Activated CD4-positive, alpha-beta T cell treated with anti-CD3 and anti-CD28 coated beads for 36 hours (primary cell): ENCODE measurements around the gene ASCL2. TPM values are rescaled to one million over a fixed set of nuclear protein-coding genes. Genes with fewer than 3 reads are reported as not detected.

Experiments
- ATAC-seq: fragments of 200-7000 bp; cut with Tn5 transposase; one replicate; pipeline ENCODE4 v1.10.0; 2021; ENCODE audit warnings: mild to moderate bottlenecking, moderate library complexity
- CTCF ChIA-PET: fragments of 350-600 bp; sonication (Branson Sonifier 250); formaldehyde crosslinking; loops from one replicate; lab custom pipeline; 2021; ENCODE audit warnings: antibody characterized with exemption; lab: Charles Lee
- POLR2A ChIA-PET: fragments of 350-600 bp; sonication (Branson Sonifier 250); formaldehyde crosslinking; loops from one replicate; lab custom pipeline; 2021; ENCODE audit warnings: antibody characterized with exemption, inconsistent platforms; lab: Charles Lee
- DNase-seq: peaks from one replicate; pipeline ENCODE4 v3.0.0-alpha.2; 2020
- H3K27ac Mint-ChIP-seq: one replicate; pipeline ENCODE4 v1.8.0; 2021; ENCODE audit warnings: mixed read lengths
- H3K27me3 Mint-ChIP-seq: one replicate; pipeline ENCODE4 v1.8.0; 2021; ENCODE audit warnings: mixed read lengths
- H3K36me3 Mint-ChIP-seq: one replicate; pipeline ENCODE4 v1.8.0; 2021; ENCODE audit warnings: low read depth, mixed read lengths
- H3K4me1 Mint-ChIP-seq: one replicate; pipeline ENCODE4 v1.8.0; 2021; ENCODE audit warnings: mixed read lengths
- H3K4me3 Mint-ChIP-seq: one replicate; pipeline ENCODE4 v1.8.0; 2021; ENCODE audit warnings: mild to moderate bottlenecking, moderate library complexity, mixed read lengths
- H3K9me3 Mint-ChIP-seq: one replicate; pipeline ENCODE4 v1.8.0; 2021; ENCODE audit warnings: low read depth, mixed read lengths
- intact Hi-C, 2 experiments: fragments of 100-400 bp; cut with DNase I in 1 of 2; cut with micrococcal nuclease in 1 of 2; formaldehyde crosslinking; loops; one replicate each; pipeline versions ENCODE4 v1.14.2 to v1.15.1; 2022 to 2024; cut with DNase I, micrococcal nuclease
- total RNA-seq, 2 experiments: library from RNA; stranded (reverse); gene quantifications; one replicate each; pipeline ENCODE4 v1.2.3, GENCODE V29; 2021

Gene ASCL2
- total RNA-seq, 2 experiments from 2014 or later = 2.0 to 2.7 TPM

DNA sequence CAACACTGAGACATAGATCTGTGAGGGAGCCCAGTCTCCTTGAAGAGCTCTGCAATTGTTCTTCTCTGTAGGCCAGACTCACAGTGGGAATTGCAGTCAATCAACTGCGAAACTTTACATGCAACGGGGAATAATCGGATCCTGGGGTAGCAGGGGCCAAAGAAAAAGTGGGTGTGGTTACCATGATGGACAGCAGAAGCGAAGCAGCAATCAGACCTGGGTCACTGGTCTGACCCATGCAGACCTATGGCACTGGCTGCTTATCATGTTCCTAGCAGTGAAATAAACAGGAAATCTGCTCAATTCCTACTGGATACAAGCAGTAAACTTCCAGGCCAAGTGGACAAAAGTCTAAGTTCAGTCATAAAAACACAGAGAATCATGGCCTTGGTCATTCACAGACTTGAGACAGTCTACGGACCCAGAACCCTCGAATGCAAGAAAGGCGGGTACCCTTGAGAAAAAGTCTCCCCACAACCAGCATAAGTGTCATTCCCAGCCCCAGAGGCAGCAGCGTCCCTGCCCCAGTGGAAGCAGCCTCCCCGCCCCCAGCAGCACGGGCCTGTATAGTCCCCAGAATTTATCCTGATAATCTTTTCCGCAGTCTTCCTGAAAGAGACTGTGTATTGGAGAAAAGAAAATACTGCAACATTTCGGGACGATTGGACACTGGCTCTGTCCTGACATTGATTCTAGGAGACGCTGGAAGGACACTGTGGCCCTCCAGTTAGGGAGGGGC lies 34.6 kb downstream of the ASCL2 start:
- CTCF ChIA-PET = no interaction called here
- Mint-ChIP-seq H3K9me3 (peaks cover 1% of the 10 kb centered on the region), H3K36me3 (no peaks in the 10 kb centered on the region)

GRCh38 chr11:2234963-2235362 lies 35.4 kb downstream of the ASCL2 start:
- intact Hi-C loops = no loop called here
- CTCF ChIA-PET = no interaction called here
- no peak overlapping the region for H3K4me3 Mint-ChIP-seq

More for the DNA sequence above, 34.6 kb downstream of the ASCL2 start:
- ATAC-seq = no peak
- DNase-seq = no peak
- no peak overlapping the region for H3K27ac Mint-ChIP-seq
- H3K27me3 Mint-ChIP-seq = peaks cover 3% of the 10 kb centered on the region
- H3K4me3 Mint-ChIP-seq = no peak overlapping the region
- POLR2A ChIA-PET = no interaction called here
- intact Hi-C loops = no loop called here
- H3K4me1 Mint-ChIP-seq = no peaks in the 10 kb centered on the region

DNA sequence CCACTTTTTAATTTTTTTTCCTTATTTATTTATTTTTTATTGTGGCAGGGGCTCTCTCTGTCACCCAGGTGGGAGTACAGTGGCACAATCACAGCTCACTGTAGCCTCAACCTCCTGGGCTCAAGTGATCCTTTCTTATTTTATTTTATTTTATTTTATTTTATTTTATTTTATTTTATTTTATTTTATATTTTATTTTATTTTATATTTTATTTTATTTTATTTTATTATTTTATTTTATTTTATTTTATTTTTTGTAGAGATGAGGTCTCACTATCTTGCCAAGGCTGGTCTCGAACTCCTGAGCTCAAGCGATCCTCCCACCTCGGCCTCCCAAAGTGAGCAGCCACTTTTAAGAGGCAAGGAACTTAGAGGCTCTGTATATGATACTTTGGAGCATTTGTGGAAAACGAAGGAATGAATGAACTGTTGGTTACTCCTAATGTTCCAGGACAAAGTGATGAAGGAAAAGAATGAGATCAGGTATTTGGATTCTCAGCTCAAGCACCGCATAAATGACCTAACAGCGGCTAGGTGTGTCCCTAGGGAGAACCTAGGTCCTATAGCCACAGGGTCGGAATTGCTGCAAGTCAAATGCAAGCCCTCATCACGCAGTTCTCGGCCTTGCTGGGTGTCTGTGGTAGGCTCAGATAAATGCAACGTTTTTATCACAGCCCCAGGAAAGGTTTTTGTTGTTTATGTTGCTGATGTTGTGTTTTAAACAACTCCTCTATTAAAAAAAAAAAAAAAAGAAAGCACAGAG lies 36.5 kb downstream of the ASCL2 start:
- Mint-ChIP-seq H3K4me3 (no peak overlapping the region), H3K27me3 (peaks cover 11% of the 10 kb centered on the region), H3K36me3 (peaks cover 2% of the 10 kb centered on the region), H3K27ac (no peak overlapping the region), H3K9me3 (peaks cover 16% of the 10 kb centered on the region), H3K4me1 (no peaks in the 10 kb centered on the region)
- DNase-seq (no peak), ATAC-seq (no peak)
- intact Hi-C loops = no loop called here
- ChIA-PET CTCF (interaction anchor here (0.7 kb wide), 1 partner anchor 18 kb away, joined by 3 read pairs; no protein-coding TSS in a partner anchor), POLR2A (interaction anchor here (0.7 kb wide), 1 partner anchor 189 kb away, joined by 6 read pairs; no protein-coding TSS in a partner anchor)

More at GRCh38 chr11:2234963-2235362, 35.4 kb downstream of the ASCL2 start:
- peaks cover 7% of the 10 kb centered on the region for H3K27me3 Mint-ChIP-seq
- no peaks in the 10 kb centered on the region for H3K4me1 Mint-ChIP-seq
- peaks cover 9% of the 10 kb centered on the region for H3K9me3 Mint-ChIP-seq
- ATAC-seq = no peak
- POLR2A ChIA-PET = interaction anchor here (0.7 kb wide), 1 partner anchor 188 kb away, joined by 6 read pairs; no protein-coding TSS in a partner anchor
- peaks cover under 1% of the 10 kb centered on the region for H3K36me3 Mint-ChIP-seq
- no peak for DNase-seq
- H3K27ac Mint-ChIP-seq = no peak overlapping the region

- ChIA-PET CTCF (interaction anchor here (1.5 kb wide), 1 partner anchor 36 kb away, joined by 4 read pairs; no protein-coding TSS in a partner anchor), POLR2A (no interaction called here)
- no peak overlapping the region for H3K4me3 Mint-ChIP-seq
- peaks cover 2% of the 10 kb centered on the region for H3K36me3 Mint-ChIP-seq
- peaks cover 11% of the 10 kb centered on the region for H3K27me3 Mint-ChIP-seq
- ATAC-seq (no peak), DNase-seq (no peak)
- no peaks in the 10 kb centered on the region for H3K4me1 Mint-ChIP-seq
- intact Hi-C loops = no loop called here
- no peak overlapping the region for H3K27ac Mint-ChIP-seq
- H3K9me3 Mint-ChIP-seq = peaks cover 17% of the 10 kb centered on the region
Measured at GRCh38 chr11:2229713-2230297, 40.6 kb downstream of the ASCL2 start.

DNA sequence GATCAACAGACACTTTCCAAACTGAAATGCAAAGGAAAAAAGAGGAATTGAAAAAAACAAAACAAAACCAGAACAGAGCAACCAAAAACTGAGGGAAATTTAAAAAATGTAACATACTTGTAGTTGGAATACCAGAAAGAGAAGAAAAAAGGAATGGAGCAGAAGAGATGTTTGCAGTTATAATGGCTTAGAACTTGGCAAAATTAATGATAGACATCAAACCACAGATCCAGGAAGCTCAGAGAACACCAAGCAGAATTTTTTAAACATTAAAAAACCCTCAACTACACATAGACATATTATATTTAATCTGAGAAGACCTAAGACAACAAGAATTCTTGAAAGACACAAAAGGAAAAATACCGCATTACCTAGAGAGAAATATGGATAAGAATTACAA lies 46.1 kb downstream of the ASCL2 start:
- Mint-ChIP-seq H3K4me1 (no peaks in the 10 kb centered on the region), H3K27ac (no peak overlapping the region), H3K36me3 (no peaks in the 10 kb centered on the region), H3K27me3 (peaks cover 9% of the 10 kb centered on the region), H3K4me3 (no peak overlapping the region), H3K9me3 (peaks cover 12% of the 10 kb centered on the region)
- ChIA-PET POLR2A (no interaction called here), CTCF (interaction anchor here (0.6 to 0.7 kb wide), 2 partner anchors 26 kb away, joined by 3 to 4 read pairs; no protein-coding TSS in a partner anchor)
- no peak for ATAC-seq
- intact Hi-C loops = no loop called here
- DNase-seq = no peak

- Mint-ChIP-seq H3K27ac (no peak overlapping the region), H3K4me3 (no peak overlapping the region), H3K4me1 (no peaks in the 10 kb centered on the region), H3K36me3 (no peaks in the 10 kb centered on the region), H3K9me3 (peaks cover 9% of the 10 kb centered on the region), H3K27me3 (peaks cover 9% of the 10 kb centered on the region)
- DNase-seq (no peak), ATAC-seq (no peak)
- ChIA-PET CTCF (interaction anchor here (0.6 to 1.0 kb wide), 2 partner anchors 25 to 197 kb away, joined by 3 to 4 read pairs; no protein-coding TSS in a partner anchor), POLR2A (no interaction called here)
- intact Hi-C loops = no loop called here
Measured at GRCh38 chr11:2223153-2223794, 47.1 kb downstream of the ASCL2 start.

- ChIA-PET CTCF (interaction anchor here (1.0 kb wide), 1 partner anchor 198 kb away, joined by 3 read pairs; no protein-coding TSS in a partner anchor), POLR2A (no interaction called here)
Measured at GRCh38 chr11:2222451-2222850, 47.9 kb downstream of the ASCL2 start.

DNA sequence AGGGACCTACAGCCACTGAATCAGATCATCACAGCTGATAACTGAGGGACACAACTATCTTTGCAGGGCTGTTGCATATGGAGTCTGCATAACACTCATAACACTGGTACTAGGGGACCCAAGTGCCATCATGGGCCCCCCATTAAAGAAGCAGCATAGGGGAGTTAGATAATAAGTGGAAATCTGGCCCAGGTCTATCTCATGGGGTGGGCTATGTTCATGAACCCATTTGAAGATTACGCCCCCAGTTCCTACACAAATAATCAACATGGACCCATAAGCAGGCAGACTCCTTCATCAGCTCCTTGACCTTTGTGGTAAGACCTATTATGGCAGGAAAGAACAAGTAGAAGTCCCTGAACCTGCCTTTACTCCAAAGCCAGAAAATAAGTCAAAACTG lies 48.8 kb downstream of the ASCL2 start:
- POLR2A ChIA-PET = no interaction called here
- no peak overlapping the region for H3K27ac Mint-ChIP-seq
- peaks cover 9% of the 10 kb centered on the region for H3K27me3 Mint-ChIP-seq
- CTCF ChIA-PET = no interaction called here
- no peak for DNase-seq
- intact Hi-C loops = no loop called here
- H3K9me3 Mint-ChIP-seq = peaks cover 9% of the 10 kb centered on the region
- ATAC-seq = no peak
- H3K4me3 Mint-ChIP-seq = no peak overlapping the region
- no peaks in the 10 kb centered on the region for H3K36me3 Mint-ChIP-seq
- H3K4me1 Mint-ChIP-seq = no peaks in the 10 kb centered on the region

More at GRCh38 chr11:2222451-2222850, 47.9 kb downstream of the ASCL2 start:
- ATAC-seq = no peak
- intact Hi-C loops = no loop called here
- peaks cover 9% of the 10 kb centered on the region for H3K27me3 Mint-ChIP-seq
- H3K27ac Mint-ChIP-seq = no peak overlapping the region
- H3K4me1 Mint-ChIP-seq = no peaks in the 10 kb centered on the region
- H3K9me3 Mint-ChIP-seq = peaks cover 9% of the 10 kb centered on the region
- no peaks in the 10 kb centered on the region for H3K36me3 Mint-ChIP-seq
- H3K4me3 Mint-ChIP-seq = no peak overlapping the region
- DNase-seq = no peak

GRCh38 chr11:2221024-2221423 lies 49.4 kb downstream of the ASCL2 start:
- ChIA-PET CTCF (interaction anchor here (0.7 kb wide), 1 partner anchor 86 kb away, joined by 3 read pairs; no protein-coding TSS in a partner anchor), POLR2A (no interaction called here)
- no peaks in the 10 kb centered on the region for H3K36me3 Mint-ChIP-seq
- H3K4me3 Mint-ChIP-seq = no peak overlapping the region
- no peak for ATAC-seq
- no peak overlapping the region for H3K27ac Mint-ChIP-seq
- no peaks in the 10 kb centered on the region for H3K4me1 Mint-ChIP-seq
- H3K27me3 Mint-ChIP-seq = peaks cover 9% of the 10 kb centered on the region
- no peak for DNase-seq
- intact Hi-C loops = no loop called here
- H3K9me3 Mint-ChIP-seq = peaks cover 9% of the 10 kb centered on the region

DNA sequence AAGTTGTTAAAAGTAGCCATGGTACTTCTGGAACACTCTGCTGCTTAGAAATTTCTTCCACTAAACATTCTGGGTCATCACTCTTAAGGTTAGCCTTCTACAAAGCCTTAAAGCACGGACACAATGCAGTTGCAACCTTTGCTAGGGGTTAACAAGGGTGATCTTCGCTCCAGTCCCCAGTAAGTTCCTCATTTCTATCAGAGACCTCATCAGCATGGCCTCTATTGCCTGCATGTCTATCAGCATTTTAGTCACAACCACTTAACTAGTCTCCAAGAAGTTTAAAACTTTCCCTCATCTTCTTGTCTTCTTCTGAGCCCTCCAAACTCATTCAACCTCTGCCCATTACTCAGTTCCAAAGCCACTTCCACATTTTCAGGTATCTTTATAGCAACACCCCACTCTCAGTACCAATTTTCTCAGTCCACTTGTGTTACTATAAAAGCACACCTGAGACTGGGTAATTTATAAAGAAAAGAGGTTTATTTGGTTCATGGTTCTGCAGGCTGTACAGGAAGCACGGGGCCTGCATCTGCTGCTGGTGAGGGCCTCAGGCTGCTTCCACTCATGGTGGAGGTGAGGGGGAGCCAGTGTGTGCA lies 50.1 kb downstream of the ASCL2 start:
- Mint-ChIP-seq H3K9me3 (peaks cover 9% of the 10 kb centered on the region), H3K4me1 (no peaks in the 10 kb centered on the region), H3K27ac (no peak overlapping the region), H3K27me3 (peaks cover 9% of the 10 kb centered on the region), H3K36me3 (no peaks in the 10 kb centered on the region), H3K4me3 (no peak overlapping the region)
- DNase-seq = no peak
- intact Hi-C loops = no loop called here
- no peak for ATAC-seq
- ChIA-PET CTCF (no interaction called here), POLR2A (no interaction called here)
